GM19238 (cell line): ENCODE measurements around the gene HSD17B3.
A peak's percentile ranks its signal among the peaks of the same experiment; 100 is the strongest.
"Not testable (repeated sequence)": the region's sequence is repeated elsewhere in the genome, so short reads cannot be mapped to it uniquely, and the experiment has no call there.

Source experiments
- DNase-seq: peaks from one replicate; pipeline ENCODE4 v3.0.0; 2011; ENCODE audit warnings: low spot score; ENCODE audit not compliant: insufficient read length

Gene HSD17B3

DNA sequence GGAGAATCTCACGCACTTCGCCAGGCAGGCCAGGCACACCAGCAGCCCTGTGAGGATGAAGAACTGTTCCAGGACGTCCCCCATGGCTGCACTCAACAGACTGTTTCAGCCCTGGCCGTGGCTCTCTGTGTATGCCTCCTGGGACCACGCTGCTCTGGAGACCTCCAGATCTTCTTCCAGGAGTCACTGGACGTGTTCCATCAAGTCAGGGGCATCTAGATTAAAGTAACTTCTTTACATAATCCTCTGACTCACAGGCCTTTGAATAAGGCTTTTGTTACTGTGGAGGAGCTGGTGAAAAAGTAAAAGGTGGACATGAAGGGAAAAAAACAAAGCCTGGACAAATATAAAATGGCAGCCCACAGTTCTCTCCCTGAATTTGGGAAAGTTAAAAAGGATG lies at the start of gene HSD17B3:
TSS of gene HSD17B3 (minus strand) at position 156 of the 400 bp plus-strand sequence. CDS start at position 84, 72 bp downstream.
- DNase-seq: no peak

DNA sequence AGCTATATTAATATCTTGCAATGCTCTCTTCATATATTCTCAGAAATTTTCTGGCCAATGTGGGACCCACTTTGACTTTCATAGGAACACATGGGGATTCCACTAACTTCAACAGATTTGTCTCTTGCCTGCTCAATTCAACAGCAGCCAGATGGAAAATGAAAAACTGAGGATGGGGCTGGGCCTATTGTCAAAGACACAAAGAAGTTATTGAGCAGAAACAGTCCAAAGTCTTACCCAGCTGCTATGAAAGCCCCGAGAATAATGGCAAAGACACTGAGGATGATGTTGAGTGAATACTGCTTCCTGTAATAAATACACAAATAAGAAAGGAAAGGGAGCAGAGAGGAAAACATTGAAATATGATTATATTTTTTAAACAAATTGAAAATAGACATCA lies 48.9 kb upstream of the HSD17B3 start:
- DNase-seq: no peak

DNA sequence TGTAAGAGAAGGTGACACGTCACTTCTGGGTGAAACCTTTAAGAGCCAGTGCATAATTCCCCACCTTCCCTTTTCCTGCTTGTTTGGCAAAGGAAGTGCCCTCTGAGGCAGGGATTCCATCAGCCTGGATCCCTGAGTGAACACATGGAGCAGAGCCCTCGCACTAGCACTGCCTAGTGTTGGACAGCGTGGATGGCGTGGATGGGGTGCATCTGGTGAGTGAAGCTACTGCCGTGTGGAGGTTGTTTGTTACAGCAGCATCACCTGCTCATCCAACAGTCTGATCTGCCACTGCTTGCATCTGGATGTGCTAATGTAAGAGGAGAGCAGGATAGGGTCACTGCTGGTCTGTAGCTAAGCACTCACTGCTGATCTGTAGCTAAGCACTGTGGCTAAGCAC lies 46.3 kb upstream of the HSD17B3 start:
- no peak for DNase-seq

DNA sequence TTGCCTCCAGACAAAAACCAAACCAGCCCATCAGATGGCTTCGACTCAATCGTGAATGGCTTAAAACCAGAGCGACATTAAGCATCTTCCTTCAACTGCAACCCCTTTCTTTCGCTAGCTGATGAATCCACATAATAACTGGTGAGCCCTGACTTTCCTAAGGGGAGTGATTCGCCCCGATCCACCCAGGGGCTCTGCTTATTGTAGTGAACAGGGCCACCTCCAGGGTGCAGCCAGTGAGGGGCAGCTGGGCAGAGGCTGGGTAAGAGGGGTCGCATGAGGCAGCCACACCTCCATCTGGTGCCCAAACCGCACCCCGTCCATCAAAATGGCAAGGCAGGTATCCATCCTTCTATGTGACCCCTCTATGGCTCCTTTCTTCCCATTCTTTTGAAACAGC lies 43.6 kb upstream of the HSD17B3 start:
- no peak for DNase-seq

DNA sequence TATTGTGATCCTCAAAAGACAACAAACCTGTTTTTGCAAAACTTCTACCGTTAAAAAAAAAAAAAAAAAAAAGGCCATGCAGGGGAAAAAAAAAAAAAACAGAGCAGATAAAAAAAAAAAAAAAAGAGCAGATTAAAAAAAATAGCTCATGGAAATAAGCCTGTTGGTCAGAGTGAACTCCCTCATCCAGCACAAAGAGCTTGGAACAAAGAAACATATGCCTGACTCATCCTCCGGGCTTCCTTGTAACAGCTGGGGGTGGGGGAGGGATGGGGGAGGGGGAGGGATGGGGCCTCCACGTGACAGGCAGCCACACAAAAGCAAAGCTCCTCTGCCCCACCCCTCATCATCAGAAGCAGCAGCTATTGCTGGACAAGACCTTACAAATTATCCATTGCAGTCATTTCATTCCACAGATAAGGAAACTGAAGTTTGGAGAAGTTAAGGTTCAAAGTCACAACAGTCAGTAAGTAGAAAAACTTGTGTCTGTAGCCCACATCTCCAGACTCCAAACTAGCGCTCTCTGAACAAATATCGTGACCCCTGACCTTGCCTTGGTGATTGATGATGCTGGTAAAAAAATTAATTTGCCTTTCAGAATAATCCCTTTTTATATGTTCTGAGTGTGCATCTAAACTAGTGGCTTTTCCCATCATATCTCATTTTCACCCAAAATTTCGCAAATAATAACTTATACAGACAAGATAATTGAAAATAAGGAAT lies 42.6 kb upstream of the HSD17B3 start:
- no peak for DNase-seq

DNA sequence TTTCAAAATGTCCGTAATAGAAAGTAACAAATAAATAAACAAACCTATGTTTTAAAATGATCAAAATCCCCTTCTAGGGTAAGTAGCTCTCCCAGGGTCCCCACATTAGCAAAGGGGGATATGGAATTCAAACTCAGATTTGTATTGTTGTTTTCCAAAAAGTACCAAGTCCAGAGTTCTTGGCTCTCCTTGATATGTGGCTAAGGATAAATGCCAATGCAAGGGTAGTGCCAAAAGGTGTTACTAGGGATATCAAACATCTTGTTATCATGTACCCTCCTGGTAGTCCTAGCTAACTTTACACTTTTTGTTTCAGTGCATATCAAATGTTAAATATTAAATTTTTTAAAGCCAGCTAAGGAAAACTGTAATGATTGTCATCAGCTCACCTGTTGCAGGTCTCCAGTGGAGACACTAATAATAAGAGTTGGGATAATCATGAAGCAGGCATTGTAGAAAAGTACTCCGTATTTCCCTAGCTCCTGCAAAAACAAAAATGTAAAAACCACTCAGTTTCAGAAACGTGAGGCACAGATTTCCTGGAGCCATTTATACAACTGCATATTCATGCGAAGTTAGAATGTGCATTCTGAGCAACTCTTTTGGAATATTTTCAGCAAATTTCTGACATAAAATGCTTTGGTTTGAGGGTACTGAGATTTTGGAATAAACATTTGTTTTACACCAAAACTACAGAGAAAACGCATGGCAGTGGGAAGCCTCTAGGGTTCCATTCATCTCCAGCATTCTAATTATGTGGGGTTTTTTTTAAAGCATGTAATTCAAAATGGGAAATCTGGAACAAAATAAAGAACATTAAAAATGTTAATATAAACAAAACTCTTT lies 41.8 kb upstream of the HSD17B3 start:
- no peak for DNase-seq

DNA sequence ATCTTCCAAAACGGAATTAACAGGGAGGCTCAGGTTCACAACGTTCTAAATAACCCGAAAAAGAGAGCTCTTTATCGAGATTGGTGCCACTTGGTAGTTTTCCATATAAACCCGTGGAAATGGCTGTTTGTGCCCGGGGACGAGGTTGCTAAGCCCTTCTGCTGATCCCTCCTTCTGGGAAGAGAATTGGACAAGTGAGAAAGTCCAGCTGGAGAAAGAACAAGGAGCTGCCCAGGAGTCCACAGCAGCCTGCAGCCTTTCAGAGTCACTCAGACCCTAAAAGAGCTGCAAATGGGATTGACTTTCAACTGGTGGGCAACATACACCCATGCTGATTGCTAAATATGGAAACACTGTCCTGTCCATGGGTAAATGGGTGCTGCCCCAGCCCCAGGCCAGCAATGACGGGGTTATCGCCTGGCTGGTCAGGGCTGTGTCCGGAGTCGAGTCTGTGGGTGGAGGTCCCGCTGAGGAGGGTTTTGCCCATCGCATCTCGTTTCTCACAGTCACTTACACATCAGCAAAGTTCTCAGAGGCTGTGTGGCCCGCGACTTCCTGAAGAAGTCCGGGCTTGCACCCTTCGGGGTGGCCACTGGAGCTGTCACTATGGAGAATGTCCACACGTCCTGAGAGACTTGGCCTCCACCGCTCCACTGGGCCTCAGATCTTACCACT lies 40.7 kb upstream of the HSD17B3 start:
- no peak for DNase-seq

DNA sequence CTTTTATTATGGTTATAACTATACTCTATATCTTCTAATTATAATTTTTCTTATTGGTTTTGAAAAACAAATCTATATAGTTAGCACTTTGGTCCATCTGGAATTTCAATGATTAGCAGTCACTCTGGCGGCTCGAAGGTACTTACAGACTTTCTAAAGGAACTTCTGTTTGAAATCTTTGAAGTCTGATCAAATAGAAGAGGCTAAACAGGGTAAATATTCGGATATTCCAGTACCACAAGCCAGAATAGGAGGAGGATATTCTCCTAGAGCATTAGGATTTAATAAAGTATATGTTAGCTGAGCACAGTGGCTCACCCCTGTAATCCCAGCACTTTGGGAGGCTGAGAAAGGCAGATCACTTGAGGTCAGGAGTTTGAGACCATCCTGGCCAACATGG lies 38.7 kb upstream of the HSD17B3 start:
- DNase-seq: no peak

DNA sequence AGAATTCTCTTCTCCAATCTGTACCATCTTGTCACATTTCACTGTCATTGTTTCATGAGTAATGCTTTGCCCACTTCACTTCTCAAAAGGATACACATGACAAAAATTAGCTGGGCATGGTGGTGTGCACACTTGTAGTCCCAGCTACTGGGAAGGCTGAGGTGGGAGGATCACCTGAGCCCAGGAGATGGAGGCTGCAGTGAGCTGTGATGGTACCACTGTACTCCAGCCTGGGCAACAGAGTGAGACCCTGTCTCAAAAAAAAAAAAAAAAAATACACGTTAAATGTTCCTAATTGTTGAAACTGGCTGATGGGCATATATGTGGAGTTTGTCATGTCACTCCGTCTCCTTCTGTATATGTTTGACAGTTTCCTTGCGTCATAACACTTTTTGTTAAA lies 36.3 kb upstream of the HSD17B3 start:
- DNase-seq: no peak

DNA sequence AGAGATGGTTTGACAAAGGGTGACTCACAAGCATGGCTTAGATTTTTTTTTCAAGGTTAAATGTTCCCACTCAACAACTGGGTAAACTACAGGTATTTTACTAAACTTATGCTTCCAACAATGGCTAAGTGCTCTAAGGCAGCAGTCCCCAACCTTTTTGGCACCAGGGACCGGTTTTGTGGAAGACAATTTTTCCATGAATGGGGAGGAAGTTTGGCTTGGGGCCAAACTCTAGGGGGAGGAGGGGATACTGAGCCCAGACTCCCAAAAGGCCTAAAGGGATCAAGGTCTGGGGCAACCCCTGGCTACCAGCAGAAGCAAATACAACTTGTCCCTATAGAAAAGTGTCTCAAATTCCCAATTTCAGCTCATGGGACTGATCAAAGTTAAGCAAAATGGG lies 32.0 kb upstream of the HSD17B3 start:
- DNase-seq: no peak

DNA sequence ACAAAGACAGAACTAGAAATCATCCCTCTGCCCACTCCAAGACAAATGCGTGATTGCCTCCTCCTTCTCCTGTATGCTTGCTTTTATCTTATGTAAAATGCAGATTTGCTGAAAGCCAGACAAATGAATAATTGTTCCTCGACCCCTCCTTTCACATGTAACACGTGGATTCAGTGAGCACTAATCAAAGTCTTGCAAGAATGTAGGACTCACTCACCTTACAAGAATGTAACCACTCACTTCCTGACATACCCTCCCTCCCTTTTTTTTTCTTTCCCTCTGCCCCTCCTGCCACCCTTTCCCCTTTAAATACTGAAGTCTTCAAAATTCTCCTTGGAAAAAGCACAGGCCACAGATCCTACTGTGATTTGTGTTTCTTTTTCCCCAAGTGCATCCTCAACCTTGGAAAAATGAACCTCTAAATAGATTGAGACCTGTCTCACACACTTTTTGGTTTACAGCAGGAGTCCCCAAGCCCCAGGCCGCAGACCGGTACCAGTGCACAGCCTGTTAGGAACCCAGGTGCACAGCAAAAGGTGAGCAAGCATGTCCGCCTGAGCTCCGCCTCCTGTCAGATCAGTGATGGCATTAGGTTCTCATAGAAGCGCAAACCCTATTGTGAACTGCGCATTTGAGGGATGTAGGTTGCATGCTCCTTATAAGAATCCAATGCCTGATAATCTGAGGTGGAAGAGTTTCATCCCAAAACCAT lies 29.4 kb upstream of the HSD17B3 start:
- DNase-seq: no peak

DNA sequence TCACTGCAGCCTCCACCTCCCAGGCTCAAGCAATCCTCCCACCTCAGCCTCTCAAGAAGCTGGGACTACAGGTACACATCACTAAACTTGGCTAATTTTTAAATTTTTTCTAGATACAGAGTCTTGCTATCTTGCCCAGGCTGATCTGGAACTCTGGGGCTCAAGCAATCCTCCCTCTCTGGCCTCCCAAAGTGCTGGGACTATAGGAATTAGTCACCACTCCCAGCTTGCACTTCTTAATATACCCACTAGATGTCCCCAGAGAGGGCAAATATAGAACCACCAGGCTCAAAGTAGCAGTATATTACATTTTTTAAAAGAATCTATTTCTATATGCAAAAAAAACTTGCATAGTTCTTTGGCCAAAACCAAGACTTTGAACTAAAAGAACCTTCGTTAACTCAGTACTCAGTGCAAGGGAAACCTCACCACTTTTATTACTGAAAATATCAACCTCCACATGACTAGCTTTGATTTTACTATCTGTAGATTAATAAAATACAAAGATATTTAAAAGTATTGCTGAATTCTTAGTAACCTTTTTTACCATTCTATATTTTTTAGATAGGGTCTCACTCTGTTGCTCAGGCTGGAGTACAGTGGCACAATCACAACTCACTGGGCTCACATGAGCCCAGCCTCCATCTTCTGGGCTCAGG lies 25.8 kb upstream of the HSD17B3 start:
- DNase-seq: peak; percentile 13

DNA sequence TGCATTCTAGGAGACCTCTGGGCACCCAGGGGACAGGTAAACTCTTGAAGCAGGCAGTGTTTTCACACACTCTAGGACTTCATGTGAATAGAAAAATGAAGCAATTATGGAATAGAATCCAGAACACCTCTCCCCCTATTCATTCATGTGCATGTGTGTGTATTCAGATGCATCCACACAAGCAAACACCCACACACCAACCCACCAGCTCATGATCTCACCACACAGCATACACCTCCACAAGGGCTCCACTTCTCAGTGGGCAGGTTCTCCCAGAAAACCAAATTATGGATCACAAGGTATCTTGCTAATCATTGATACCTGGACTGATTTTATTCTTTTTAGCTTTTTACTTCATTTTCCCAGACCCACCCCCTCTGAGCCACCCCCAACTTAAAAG lies 21.2 kb upstream of the HSD17B3 start:
- DNase-seq: no peak

DNA sequence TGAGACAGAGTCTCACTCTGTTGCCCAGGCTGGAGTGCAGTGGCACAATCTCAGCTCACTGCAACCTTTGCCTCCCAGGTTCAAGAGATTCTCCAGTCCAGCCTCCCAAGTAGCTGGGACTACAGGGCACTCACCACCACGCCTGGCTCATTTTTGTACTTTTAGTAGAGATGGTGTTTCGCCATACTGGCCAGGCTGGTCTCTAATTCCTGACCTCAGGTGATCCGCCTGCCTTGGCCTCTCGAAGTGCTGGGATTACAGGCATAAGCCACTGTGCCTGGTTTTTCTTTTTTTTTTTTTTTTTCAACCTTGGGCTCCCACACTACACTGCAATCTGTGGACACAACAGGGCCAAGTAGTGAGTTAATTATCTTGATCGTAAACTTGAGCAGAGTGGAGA lies 20.8 kb upstream of the HSD17B3 start:
- DNase-seq: not testable (repeated sequence)

DNA sequence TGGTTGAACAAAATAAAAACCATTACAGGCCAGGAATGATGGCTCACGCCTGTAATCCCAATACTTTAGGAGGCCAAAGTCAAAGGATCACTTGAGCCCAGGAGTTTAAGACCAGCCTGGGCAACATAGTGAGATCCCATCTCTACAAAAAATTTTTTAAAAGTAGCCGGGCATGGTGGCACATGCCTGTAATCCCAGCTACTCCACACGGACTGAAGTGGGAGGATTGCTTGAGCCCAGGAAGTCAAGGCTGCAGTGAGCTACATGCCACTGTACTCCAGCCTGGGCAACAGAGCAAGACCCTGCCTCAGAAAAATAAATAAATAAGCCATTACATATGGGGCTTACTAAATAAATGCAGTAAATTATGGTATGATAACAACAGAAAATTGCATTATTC lies 20.2 kb upstream of the HSD17B3 start:
- DNase-seq: not testable (repeated sequence)

DNA sequence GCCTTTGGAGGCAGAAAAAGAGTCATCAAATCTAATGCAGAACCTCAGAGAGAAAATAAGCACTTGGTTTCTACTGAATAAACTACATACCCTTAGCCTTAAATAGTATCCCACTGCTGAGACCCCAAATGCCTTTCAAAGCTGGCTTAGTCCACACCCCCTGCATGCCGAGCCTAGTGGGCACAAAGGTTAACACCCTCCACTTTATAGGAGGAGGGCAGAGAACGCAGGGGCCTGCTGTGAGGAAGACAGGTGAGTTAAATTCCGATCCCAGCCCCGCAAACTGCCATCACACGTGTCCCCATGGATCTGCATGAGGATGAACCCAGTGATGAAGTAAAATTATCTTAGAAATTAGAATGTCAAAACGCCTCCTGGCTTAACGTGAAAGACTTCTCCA lies 19.5 kb upstream of the HSD17B3 start:
- DNase-seq: no peak

DNA sequence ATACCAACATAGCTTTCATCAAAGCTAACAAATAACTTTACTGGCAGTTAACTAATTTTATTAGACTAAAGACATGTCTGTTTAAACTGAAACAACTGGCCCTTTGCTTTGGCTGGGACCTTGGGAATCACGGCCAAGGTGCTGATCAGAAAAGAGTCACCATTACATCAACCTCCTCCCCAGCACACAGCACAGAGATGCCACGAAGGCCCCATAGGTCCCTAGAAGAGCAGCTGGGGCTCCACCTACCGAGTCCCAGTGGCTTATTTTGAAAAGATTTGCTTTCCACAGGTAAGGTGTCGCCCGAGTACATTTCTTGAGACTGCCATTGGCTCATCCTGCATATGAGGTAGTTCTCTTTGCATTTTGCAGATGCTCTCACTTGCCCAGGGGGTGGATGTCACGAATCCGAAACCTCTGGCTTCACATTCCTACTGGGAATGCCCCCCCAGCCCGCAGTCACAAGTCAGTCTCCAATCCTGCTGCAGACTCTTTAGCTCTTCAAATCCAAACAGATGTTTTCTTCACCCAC lies 18.8 kb upstream of the HSD17B3 start:
- no peak for DNase-seq

DNA sequence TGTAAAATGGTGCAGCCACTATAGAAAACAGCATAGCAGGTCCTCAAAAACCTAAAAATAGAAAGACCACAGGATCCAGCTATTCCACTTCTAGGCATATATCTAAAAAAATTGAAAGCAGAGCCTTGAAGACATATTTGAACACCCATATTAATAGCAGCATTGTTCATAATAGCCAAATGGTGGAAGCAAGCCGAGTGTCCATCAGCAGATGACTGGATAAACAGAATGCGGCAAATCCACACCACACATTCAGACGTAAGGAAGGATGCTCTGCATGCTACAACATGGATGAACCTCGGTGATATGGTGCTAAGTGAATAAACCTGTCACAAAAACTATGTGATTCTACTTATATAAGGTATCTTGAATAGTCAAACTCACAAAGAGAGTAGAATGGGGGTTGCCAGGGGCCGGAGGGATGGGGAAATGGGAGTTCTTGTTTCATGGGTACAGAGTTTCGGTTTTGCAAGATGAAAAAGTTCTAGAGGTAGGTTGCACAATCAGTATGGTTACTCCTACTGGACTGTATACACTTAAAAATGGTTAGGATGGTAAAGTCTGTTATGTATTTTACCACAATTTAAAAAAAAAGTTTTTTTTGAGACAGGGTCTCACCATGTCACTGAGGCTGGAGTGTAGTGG lies 17.1 kb upstream of the HSD17B3 start:
- no peak for DNase-seq

DNA sequence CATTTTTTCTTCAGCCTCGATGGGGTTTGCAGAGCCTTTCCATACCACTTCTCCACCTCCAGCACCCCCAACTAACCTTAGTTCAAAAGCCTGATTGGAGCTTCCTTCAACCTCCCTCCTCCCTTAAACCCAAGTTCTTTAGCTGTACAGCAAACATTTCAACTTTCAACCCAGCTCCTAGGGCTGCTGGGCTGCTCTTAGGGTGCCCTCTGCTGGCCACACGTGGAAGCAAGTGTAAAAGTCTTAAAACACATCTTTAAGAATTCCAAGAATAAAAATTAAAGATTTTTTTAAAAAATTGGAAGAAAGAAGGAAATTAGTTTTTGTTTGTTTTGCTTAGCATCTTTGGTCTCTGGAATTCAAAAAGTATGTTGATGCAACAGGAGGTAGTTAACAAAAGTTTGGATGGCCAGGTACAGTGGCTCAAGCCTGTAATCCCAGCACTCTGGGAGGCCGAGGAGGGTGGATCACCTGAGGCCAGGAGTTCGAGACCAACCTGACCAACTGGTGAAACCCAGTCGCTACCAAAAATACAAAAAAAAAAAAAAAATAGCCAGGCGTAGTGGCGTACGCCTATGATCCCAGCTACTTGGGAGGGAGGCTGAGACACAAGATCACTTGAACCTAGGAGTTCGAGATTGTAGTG lies 15.5 kb upstream of the HSD17B3 start:
- peak; percentile 33 for DNase-seq

DNA sequence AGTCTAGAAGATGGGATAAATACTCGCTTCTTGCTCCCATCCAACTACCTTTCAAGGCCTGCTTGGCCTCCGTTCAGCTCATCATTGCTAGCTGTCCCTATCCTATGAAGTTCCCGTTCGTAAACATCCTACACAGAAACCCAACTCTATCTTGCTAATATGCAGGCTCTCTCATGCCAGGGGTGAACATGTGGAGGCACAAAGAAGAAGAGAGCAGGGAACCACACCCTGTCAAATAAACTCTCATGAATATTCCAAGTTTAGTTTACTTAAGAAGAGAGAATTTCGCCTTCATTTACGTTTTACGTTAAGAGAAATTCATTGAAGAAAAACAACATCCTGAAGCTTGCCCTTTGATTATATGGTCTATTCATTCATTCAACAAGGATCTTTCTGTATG lies 7.9 kb upstream of the HSD17B3 start:
- no peak for DNase-seq
